CD4-positive, alpha-beta T cell treated with Interleukin-4 for 1 hour (primary cell): ENCODE results near the gene CTXN3.

Experiments
- DNase-seq, 2 donors: peaks; one replicate each; pipeline ENCODE4 v3.0.0-alpha.2; 2020 to 2022

The CTXN3 gene

GRCh38 chr5:127700237-127700766 is 51.4 kb downstream of the CTXN3 start:
- DNase-seq: no peak

- DNase-seq: no peak
These were observed 53.6 kb downstream of the CTXN3 start for GRCh38 chr5:127702434-127702833.

GRCh38 chr5:127702926-127703561 is 54.2 kb downstream of the CTXN3 start, which contains the start of gene CCDC192:
Gene CCDC192, plus strand, starts transcription at chr5:127703391. Its CDS starts 55 bp downstream, at chr5:127703446.
- DNase-seq: no peak

- DNase-seq: no peak
These were observed 56.4 kb downstream of the CTXN3 start for GRCh38 chr5:127705120-127705892.

GRCh38 chr5:127706691-127707090 is 57.8 kb downstream of the CTXN3 start:
- DNase-seq: no peak

GRCh38 chr5:127707209-127707608 is 58.3 kb downstream of the CTXN3 start:
- no peak for DNase-seq
